ENCODE data around the gene PIP5KL1.
A peak's percentile ranks its signal among the peaks of the same experiment; 100 is the strongest.

PIP5KL1 gene

DNA sequence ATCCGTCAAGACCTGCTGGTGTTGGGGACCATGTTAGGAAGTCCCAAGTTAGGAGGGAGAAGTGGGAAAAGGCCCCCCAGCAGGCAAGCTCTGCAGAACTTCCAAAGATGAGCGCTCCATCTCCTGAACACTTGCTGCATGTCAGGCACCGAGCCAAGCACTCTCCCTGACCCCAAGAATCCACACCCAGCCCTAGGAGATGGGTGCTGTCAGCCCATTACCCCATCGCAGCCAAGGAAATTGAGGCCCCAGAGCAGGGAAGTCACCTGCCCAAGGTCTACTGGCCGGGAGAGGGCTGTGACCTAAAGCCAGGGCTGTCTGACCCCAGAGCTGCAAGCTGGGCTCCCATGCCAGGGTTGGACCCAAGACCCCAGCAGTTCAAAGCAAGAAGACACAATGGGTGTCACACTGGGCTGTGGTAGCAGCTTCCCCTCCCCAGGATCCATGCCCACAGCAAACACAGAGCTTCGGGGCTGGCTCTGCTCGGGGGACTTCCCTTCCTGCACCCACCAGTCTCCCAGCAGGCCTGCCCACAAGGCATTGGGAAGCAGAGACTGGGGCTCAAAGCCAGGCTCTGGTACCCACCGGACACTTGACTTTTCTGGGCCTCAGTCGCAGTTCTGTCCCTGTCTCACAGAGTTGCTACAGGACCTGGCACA, 36.7 kb upstream of the PIP5KL1 start:
- Histone ChIP-seq H3K9me3 (ENCODE audit: insufficient read depth, low read length) (no peaks in the 10 kb centered on the region), H4K20me1 (ENCODE audit: insufficient read depth, low read length) (peaks cover 3% of the 10 kb centered on the region; the same call in 1 of the 2 replicates), H3K27ac (ENCODE audit: low read length) (no peak overlapping the region), H3K4me3 (ENCODE audit: low read length) (no peak overlapping the region), H3K79me2 (ENCODE audit: low read length) (peaks cover 58% of the 10 kb centered on the region), H3K4me2 (ENCODE audit: low read length) (0 out of 2 replicates have a peak overlapping the region, but pooled peaks have one; percentile 20), H2AFZ (ENCODE audit: low read depth, low read length) (no peak overlapping the region), H3K4me1 (ENCODE audit: low read length) (peaks cover 91% of the 10 kb centered on the region), H3K36me3 (replicated peaks; ENCODE audit: low read depth, low read length) (peaks cover 4% of the 10 kb centered on the region), H3K9ac (ENCODE audit: low read length) (no peak overlapping the region), H3K27me3 (ENCODE audit: low read depth, low read length) (no peaks in the 10 kb centered on the region)
- TF ChIP-seq EZH2phosphoT487 (IDR thresholded peaks at IDR 0.05; ENCODE audit: low read depth) = no peak
- TF ChIP-seq, protein P1, sequence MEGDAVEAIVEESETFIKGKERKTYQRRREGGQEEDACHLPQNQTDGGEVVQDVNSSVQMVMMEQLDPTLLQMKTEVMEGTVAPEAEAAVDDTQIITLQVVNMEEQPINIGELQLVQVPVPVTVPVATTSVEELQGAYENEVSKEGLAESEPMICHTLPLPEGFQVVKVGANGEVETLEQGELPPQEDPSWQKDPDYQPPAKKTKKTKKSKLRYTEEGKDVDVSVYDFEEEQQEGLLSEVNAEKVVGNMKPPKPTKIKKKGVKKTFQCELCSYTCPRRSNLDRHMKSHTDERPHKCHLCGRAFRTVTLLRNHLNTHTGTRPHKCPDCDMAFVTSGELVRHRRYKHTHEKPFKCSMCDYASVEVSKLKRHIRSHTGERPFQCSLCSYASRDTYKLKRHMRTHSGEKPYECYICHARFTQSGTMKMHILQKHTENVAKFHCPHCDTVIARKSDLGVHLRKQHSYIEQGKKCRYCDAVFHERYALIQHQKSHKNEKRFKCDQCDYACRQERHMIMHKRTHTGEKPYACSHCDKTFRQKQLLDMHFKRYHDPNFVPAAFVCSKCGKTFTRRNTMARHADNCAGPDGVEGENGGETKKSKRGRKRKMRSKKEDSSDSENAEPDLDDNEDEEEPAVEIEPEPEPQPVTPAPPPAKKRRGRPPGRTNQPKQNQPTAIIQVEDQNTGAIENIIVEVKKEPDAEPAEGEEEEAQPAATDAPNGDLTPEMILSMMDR (IDR thresholded peaks at IDR 0.05; ENCODE audit: low read depth, low read length) = no peak

DNA sequence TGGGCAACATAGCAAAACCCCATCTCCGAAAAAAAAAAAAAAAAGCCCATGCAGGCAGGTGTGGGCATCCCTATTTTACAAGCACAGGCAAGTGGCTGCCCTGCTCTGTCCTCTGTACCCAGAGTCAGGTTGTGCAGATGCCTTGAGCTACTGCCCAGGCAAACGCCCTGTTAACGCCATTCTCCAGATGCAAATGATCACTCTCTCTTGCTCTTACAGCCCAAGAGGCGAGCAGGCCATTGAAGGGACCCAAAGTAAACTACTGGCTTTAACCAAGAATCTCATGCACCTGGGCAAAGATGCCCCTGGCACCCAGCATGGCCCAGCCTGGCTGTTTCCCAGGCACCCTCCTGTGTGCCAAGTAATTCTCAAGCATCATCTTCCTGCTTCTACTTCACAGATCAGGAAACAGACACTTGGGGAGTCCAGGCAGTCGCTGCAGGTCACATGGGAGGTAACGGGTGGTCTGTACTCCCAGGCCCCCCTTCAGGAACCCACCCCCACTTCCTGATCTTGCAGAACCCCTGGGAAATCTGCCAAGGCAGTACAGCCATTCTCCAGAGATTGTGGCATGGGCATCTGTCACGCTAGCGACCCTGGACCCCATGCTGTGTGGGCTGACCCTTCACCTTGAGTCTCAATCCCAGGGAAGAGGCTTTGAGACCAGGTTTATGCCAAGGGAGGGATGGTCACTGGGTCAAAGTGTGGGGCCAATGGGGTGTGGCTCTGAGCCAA, 36.0 kb upstream of the PIP5KL1 start:
- Histone ChIP-seq H2AFZ (ENCODE audit: low read depth, low read length) (no peak overlapping the region), H3K36me3 (replicated peaks; ENCODE audit: low read depth, low read length) (peaks cover 4% of the 10 kb centered on the region), H3K9ac (ENCODE audit: low read length) (no peak overlapping the region), H3K9me3 (ENCODE audit: insufficient read depth, low read length) (no peaks in the 10 kb centered on the region), H3K4me1 (ENCODE audit: low read length) (peaks cover 84% of the 10 kb centered on the region), H3K27ac (ENCODE audit: low read length) (no peak overlapping the region), H3K4me2 (ENCODE audit: low read length) (no peak overlapping the region), H3K79me2 (ENCODE audit: low read length) (peaks cover 51% of the 10 kb centered on the region), H3K4me3 (ENCODE audit: low read length) (no peak overlapping the region), H4K20me1 (ENCODE audit: insufficient read depth, low read length) (peaks cover 3% of the 10 kb centered on the region; the same call in 1 of the 2 replicates), H3K27me3 (ENCODE audit: low read depth, low read length) (no peaks in the 10 kb centered on the region)
- TF ChIP-seq, protein P1 (IDR thresholded peaks at IDR 0.05; ENCODE audit: low read depth, low read length) = no peak
- TF ChIP-seq EZH2phosphoT487 (IDR thresholded peaks at IDR 0.05; ENCODE audit: low read depth) = no peak

DNA sequence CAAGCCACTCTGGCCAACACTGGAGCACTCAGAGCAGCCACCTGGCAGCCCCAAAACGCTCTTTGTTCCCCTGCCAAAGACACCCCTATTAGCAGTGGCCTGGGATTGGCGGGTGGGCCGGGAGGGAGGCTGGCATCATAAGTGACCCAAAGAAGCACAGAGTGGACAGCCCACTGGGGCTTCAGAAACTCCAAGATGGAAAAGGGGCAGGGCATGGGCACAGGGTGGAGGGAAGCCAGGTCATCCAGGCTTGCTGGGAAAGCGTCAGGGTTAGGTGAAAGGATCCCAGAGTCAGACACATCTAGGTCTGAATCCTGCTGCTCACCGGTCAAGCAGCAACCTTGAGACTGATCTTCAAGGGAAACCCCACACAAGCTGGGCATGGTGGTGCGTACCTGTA, 35.4 kb upstream of the PIP5KL1 start:
- TF ChIP-seq EZH2phosphoT487 (IDR thresholded peaks at IDR 0.05; ENCODE audit: low read depth) = no peak
- TF ChIP-seq, protein P1 (IDR thresholded peaks at IDR 0.05; ENCODE audit: low read depth, low read length) = no peak
- H3K4me3 ChIP-seq (ENCODE audit: low read length) = 0 out of 2 replicates have a peak overlapping the region, but pooled peaks have one; percentile 8
- peaks cover 50% of the 10 kb centered on the region for H3K79me2 ChIP-seq (ENCODE audit: low read length)
- H3K9me3 ChIP-seq (ENCODE audit: insufficient read depth, low read length) = no peaks in the 10 kb centered on the region
- no peak overlapping the region for H2AFZ ChIP-seq (ENCODE audit: low read depth, low read length)
- peak overlapping the region; percentile 52 for H3K4me2 ChIP-seq (ENCODE audit: low read length)
- H3K27ac ChIP-seq (ENCODE audit: low read length) = no peak overlapping the region
- H3K9ac ChIP-seq (ENCODE audit: low read length) = 0 out of 2 replicates have a peak overlapping the region, but pooled peaks have one; percentile 9
- H3K27me3 ChIP-seq (ENCODE audit: low read depth, low read length) = no peaks in the 10 kb centered on the region
- H3K36me3 ChIP-seq (replicated peaks; ENCODE audit: low read depth, low read length) = peaks cover 4% of the 10 kb centered on the region
- peaks cover 3% of the 10 kb centered on the region; the same call in 1 of the 2 replicates for H4K20me1 ChIP-seq (ENCODE audit: insufficient read depth, low read length)
- peaks cover 78% of the 10 kb centered on the region for H3K4me1 ChIP-seq (ENCODE audit: low read length)

Data from OCI-LY3 (cell line).